DMS 273 treated with DMSO at 0.1 percent for 48 hours (cell line): ENCODE results near the gene TBX15.

Experiments
- DNase-seq: peaks from one replicate; lab custom pipeline; 2025; lab: John Stamatoyannopoulos, UW

The TBX15 gene

GRCh38 chr1:118984722-118985639, 3.2 kb downstream of the TBX15 start:
- DNase-seq = no peak

- no peak for DNase-seq
These were observed 3.9 kb downstream of the TBX15 start for GRCh38 chr1:118984086-118984721.

GRCh38 chr1:118983558-118984041, 4.5 kb downstream of the TBX15 start:
- DNase-seq = no peak

- no peak for DNase-seq
These were observed 5.2 kb downstream of the TBX15 start for GRCh38 chr1:118982821-118983557.

GRCh38 chr1:118982266-118982665, 5.9 kb downstream of the TBX15 start:
- DNase-seq = no peak

- DNase-seq = no peak
These were observed 6.7 kb downstream of the TBX15 start for GRCh38 chr1:118981436-118981835.

- no peak for DNase-seq
These were observed 8.2 kb downstream of the TBX15 start for GRCh38 chr1:118979754-118980575.

GRCh38 chr1:118978914-118979701, 9.0 kb downstream of the TBX15 start:
- DNase-seq = no peak

GRCh38 chr1:118977600-118977999, 10.5 kb downstream of the TBX15 start:
- DNase-seq = no peak

GRCh38 chr1:118974661-118975060, 13.5 kb downstream of the TBX15 start:
- DNase-seq = no peak

GRCh38 chr1:118973531-118974137, 14.5 kb downstream of the TBX15 start:
- no peak for DNase-seq

- DNase-seq = no peak
These were observed 15.1 kb downstream of the TBX15 start for GRCh38 chr1:118973032-118973431.

- no peak for DNase-seq
These were observed 17.7 kb downstream of the TBX15 start for GRCh38 chr1:118970451-118970850.

GRCh38 chr1:118963456-118964430, 24.4 kb downstream of the TBX15 start:
- no peak for DNase-seq

- no peak for DNase-seq
These were observed 25.0 kb downstream of the TBX15 start for GRCh38 chr1:118963138-118963455.

GRCh38 chr1:118961156-118961555, 27.0 kb downstream of the TBX15 start:
- no peak for DNase-seq

- DNase-seq = no peak
These were observed 27.5 kb downstream of the TBX15 start for GRCh38 chr1:118960567-118961136.

- no peak for DNase-seq
These were observed 28.0 kb downstream of the TBX15 start for GRCh38 chr1:118960026-118960561.
